Keratinocyte (primary cell): Measurements from ENCODE around the gene PNCK. TPM values are rescaled to one million over a fixed set of nuclear protein-coding genes. Genes with fewer than 3 reads are reported as not detected.
A peak's percentile ranks its signal among the peaks of the same experiment; 100 is the strongest.

Source experiments
- DNase-seq: peaks from one replicate; pipeline ENCODE4 v3.0.0-alpha.2; 2011; ENCODE audit warnings: low read depth, missing footprints, low spot score
- FAIRE-seq: peaks from 2 replicates; lab custom pipeline; 2011; peaks lifted over from hg19 to GRCh38; lab: Jason Lieb, UNC
- H2AFZ ChIP-seq: 2 replicates; pipeline ENCODE4 v1.6.0; 2012; ENCODE audit warnings: low read length, control low read depth, inconsistent platforms; ENCODE audit not compliant: control insufficient read depth
- H3K27ac ChIP-seq: 2 replicates; pipeline ENCODE4 v1.5.1; 2011; ENCODE audit warnings: low read length; ENCODE audit not compliant: control insufficient read depth, insufficient read depth
- H3K27me3 ChIP-seq: 3 replicates; pipeline ENCODE4 v1.6.0; 2011; ENCODE audit warnings: low read length; ENCODE audit not compliant: control insufficient read depth, insufficient read depth; ENCODE audit errors: extremely low read depth
- H3K36me3 ChIP-seq, 2 experiments: 2 replicates in 1 of 2; 3 replicates in 1 of 2; pipeline ENCODE4 v1.5.1; 2011; ENCODE audit warnings: low read length in 2 of 2, mild to moderate bottlenecking in 1 of 2; ENCODE audit not compliant: control insufficient read depth in 2 of 2, insufficient read depth in 2 of 2; ENCODE audit errors: extremely low read depth in 1 of 2
- H3K4me1 ChIP-seq: 3 replicates; pipeline ENCODE4 v1.5.1; 2011; ENCODE audit warnings: low read length; ENCODE audit not compliant: control insufficient read depth, insufficient read depth; ENCODE audit errors: extremely low read depth
- H3K4me2 ChIP-seq: 3 replicates; pipeline ENCODE4 v1.6.0; 2011; ENCODE audit warnings: low read depth, low read length; ENCODE audit not compliant: control insufficient read depth, insufficient read depth; ENCODE audit errors: extremely low read depth
- H3K4me3 ChIP-seq, 3 experiments: fragments of 200-600 bp in 1 of 3; sonication (generic) in 1 of 3; 2 replicates in 2 of 3; 3 replicates in 1 of 3; pipeline ENCODE4 v1.5.1; 2011 to 2016; ENCODE audit warnings: low read length in 3 of 3, mild to moderate bottlenecking in 3 of 3, control low read depth in 2 of 3, inconsistent platforms in 1 of 3, low read depth in 1 of 3, mixed read lengths in 1 of 3, mixed run types in 1 of 3, moderate library complexity in 1 of 3; ENCODE audit not compliant: control insufficient read depth in 2 of 3, insufficient read depth in 2 of 3; ENCODE audit errors: extremely low read depth in 1 of 3
- H3K79me2 ChIP-seq: 2 replicates; pipeline ENCODE4 v1.6.0; 2012; ENCODE audit warnings: low read length; ENCODE audit not compliant: control insufficient read depth, insufficient read depth
- H3K9ac ChIP-seq: 3 replicates; pipeline ENCODE4 v1.6.0; 2011; ENCODE audit warnings: low read length; ENCODE audit not compliant: control insufficient read depth, insufficient read depth; ENCODE audit errors: extremely low read depth
- H3K9me1 ChIP-seq: 3 replicates; pipeline ENCODE4 v1.6.0; 2011; ENCODE audit warnings: low read length; ENCODE audit not compliant: control insufficient read depth, insufficient read depth; ENCODE audit errors: extremely low read depth
- H3K9me3 ChIP-seq: 2 replicates; pipeline ENCODE4 v1.5.1; 2012; ENCODE audit warnings: low read depth, low read length; ENCODE audit not compliant: control insufficient read depth
- H4K20me1 ChIP-seq: 3 replicates; pipeline ENCODE4 v1.6.0; 2011; ENCODE audit warnings: low read length; ENCODE audit not compliant: control insufficient read depth, insufficient read depth; ENCODE audit errors: extremely low read depth
- EZH2 ChIP-seq: IDR thresholded peaks from one replicate; pipeline ENCODE4 v1.6.1; 2012; ENCODE audit warnings: inconsistent platforms, mild to moderate bottlenecking, low read length, moderate library complexity
- dilution Hi-C: fragments of 300-500 bp; cut with MboI; formaldehyde crosslinking; loops from one replicate; pipeline ENCODE4 v1.7.0; 2020; ENCODE audit warnings: low sequenced_read_pairs; ENCODE audit not compliant: extremely low pct_ligation_motif_present
- polyA plus RNA-seq, 5 experiments: library from polyadenylated mRNA; depleted of rRNA in 3 of 5; stranded (reverse) in 3 of 5; stranded (forward) in 1 of 5; unstranded in 1 of 5; fragments of >200 nt; gene quantifications; 1 replicate in 1 of 5; 2 replicates in 3 of 5; 3 replicates in 1 of 5; pipeline versions ENCODE4 v1.2.1 to v1.2.3, GENCODE V29; 2011 to 2012; ENCODE audit warnings: missing spikeins in 2 of 5, low read depth in 1 of 5, low replicate concordance in 1 of 5
- TF ChIP-seq, protein P1 (sequence below), 3 experiments: IDR thresholded peaks in 1 of 3; conservative IDR thresholded peaks in 1 of 3; optimal IDR thresholded peaks in 1 of 3; 2 replicates in 2 of 3; 3 replicates in 1 of 3; pipeline versions ENCODE3 to v1.5.1; 2011; ENCODE audit warnings: low read length in 3 of 3, mild to moderate bottlenecking in 3 of 3, moderate library complexity in 2 of 3, control low read depth in 1 of 3, inconsistent platforms in 1 of 3; ENCODE audit not compliant: insufficient read depth in 2 of 3; ENCODE audit errors: extremely low read depth in 1 of 3

The PNCK gene
- polyA plus RNA-seq, 1 donor (not counting 4 experiments of a cell fraction or from before 2014, with no cell fraction given), result 0.24 TPM

DNA sequence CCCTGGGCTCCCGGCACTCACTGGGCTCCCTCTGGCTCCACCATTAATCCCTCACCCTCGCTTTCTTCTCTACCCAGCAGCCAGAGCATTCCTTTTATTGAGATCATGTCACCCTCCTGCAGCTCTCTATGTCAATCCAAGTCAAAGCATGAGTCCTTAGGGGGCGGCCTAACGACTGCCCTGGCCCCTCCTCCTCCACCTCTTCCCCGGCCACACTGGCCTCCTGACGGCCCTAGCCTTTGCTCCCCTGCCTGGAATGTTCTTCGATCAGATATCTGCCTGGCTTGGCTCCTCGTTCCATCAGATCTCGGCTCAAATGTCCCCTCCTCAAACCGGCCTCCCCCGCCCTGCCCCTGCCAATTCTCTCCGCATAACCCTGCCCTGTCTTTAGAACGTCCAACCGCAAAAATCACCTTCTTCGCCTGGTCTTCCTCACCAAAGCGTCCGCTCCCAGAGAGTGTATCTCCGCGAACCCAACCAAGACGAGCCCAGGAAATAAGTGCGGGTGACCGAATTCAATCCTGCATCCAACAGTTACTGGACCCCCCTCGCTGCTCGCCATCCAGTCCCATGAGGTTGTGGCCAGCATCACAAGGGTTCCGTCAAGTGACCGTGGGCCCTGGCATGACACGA, 722 bp upstream of the PNCK start:
- H3K79me2 ChIP-seq, result no peaks in the 10 kb centered on the region
- H3K36me3 ChIP-seq, result no peaks in the 10 kb centered on the region
- H2AFZ ChIP-seq, result no peak overlapping the region
- no peak overlapping the region for H3K9ac ChIP-seq
- TF ChIP-seq EZH2, result no peak
- TF ChIP-seq, protein P1, sequence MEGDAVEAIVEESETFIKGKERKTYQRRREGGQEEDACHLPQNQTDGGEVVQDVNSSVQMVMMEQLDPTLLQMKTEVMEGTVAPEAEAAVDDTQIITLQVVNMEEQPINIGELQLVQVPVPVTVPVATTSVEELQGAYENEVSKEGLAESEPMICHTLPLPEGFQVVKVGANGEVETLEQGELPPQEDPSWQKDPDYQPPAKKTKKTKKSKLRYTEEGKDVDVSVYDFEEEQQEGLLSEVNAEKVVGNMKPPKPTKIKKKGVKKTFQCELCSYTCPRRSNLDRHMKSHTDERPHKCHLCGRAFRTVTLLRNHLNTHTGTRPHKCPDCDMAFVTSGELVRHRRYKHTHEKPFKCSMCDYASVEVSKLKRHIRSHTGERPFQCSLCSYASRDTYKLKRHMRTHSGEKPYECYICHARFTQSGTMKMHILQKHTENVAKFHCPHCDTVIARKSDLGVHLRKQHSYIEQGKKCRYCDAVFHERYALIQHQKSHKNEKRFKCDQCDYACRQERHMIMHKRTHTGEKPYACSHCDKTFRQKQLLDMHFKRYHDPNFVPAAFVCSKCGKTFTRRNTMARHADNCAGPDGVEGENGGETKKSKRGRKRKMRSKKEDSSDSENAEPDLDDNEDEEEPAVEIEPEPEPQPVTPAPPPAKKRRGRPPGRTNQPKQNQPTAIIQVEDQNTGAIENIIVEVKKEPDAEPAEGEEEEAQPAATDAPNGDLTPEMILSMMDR (optimal IDR thresholded peaks at IDR 0.05 in 1 of 3, IDR thresholded peaks at IDR 0.05 in 1 of 3, conservative IDR thresholded peaks at IDR 0.05 in 1 of 3; ENCODE audit: extremely low read depth in 1 of 3, insufficient read depth in 2 of 3, low read length in 3 of 3), result no peak
- no peak overlapping the region for H3K4me3 ChIP-seq
- H3K4me1 ChIP-seq, result peaks cover 4% of the 10 kb centered on the region
- no peaks in the 10 kb centered on the region for H3K9me3 ChIP-seq
- DNase-seq (no peak), FAIRE-seq (no peak)
- dilution Hi-C loops, result no loop called here
- H4K20me1 ChIP-seq, result no peaks in the 10 kb centered on the region
- no peaks in the 10 kb centered on the region for H3K27me3 ChIP-seq
- H3K4me2 ChIP-seq, result no peak overlapping the region
- no peak overlapping the region for H3K27ac ChIP-seq
- no peaks in the 10 kb centered on the region for H3K9me1 ChIP-seq

DNA sequence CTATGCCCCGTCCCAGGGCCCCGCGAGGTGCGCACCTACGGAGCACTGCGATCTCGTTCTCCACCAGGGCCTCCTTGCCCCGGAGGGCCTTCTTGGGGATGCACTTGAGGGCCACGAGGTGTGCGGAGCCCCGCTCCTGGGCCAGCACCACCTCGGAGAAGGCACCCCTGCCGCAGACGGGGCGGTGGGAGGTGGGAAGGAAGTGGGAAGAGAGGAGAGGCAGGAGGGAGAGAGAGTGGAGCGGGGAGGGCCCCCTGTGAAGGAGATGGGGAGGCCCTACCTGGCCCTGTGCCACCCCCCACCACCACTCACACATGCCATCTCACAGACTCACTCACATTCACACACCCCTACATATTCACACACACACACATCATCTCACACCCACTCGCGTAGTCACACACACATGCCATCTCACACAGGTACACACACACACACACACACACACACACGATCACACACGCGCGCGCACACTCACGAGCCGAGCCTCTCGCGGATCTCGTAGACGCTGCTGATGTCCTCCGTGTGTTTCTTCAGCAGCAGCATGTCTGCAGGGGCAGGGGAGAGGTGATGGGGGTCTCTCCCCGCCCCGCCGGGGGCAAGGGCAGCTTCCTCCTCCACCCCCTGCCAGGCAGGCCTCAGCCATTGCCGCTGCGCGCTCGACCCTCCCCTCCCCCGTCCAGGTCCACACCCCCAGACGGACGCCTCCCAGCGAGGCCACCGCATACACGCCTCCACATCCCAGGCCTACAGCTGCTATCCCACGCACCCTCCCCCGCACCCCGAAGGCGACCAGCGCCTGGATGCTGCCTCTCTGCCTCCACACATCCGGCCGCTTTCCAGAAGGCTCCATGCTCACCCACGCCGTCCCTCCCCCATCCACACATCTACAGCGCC, 834 bp downstream of the PNCK start:
- H3K4me2 ChIP-seq, result no peak overlapping the region
- dilution Hi-C loops, result no loop called here

More for the DNA sequence above, 834 bp downstream of the PNCK start:
- no peaks in the 10 kb centered on the region for H3K27me3 ChIP-seq
- H3K4me3 ChIP-seq, result no peak overlapping the region
- H3K4me1 ChIP-seq, result peaks cover 4% of the 10 kb centered on the region
- no peaks in the 10 kb centered on the region for H3K9me1 ChIP-seq
- TF ChIP-seq, protein P1 (optimal IDR thresholded peaks at IDR 0.05 in 1 of 3, IDR thresholded peaks at IDR 0.05 in 1 of 3, conservative IDR thresholded peaks at IDR 0.05 in 1 of 3; ENCODE audit: extremely low read depth in 1 of 3, insufficient read depth in 2 of 3, low read length in 3 of 3), result no peak
- TF ChIP-seq EZH2, result peak; percentile 32
- no peak for DNase-seq
- no peak for FAIRE-seq
- H3K9me3 ChIP-seq, result no peaks in the 10 kb centered on the region
- H2AFZ ChIP-seq, result no peak overlapping the region
- H3K9ac ChIP-seq, result no peak overlapping the region
- no peak overlapping the region for H3K27ac ChIP-seq
- H4K20me1 ChIP-seq, result no peaks in the 10 kb centered on the region
- no peaks in the 10 kb centered on the region for H3K79me2 ChIP-seq
- H3K36me3 ChIP-seq, result no peaks in the 10 kb centered on the region
